Stimulated activated CD4-positive, alpha-beta T cell treated with anti-CD3 and anti-CD28 coated beads, TNF-alpha, amount 100 ng/mL, for 4 hours (primary cell): Measurements from ENCODE around the gene XAF1.
"Not testable (repeated sequence)": the region's sequence is repeated elsewhere in the genome, so short reads cannot be mapped to it uniquely, and the experiment has no call there.

Experiments used
- DNase-seq, 3 experiments: peaks; one replicate each; pipeline ENCODE4 v3.0.0-alpha.2; 2020; ENCODE audit warnings: low read depth in 3 of 3

The XAF1 gene, protein sequence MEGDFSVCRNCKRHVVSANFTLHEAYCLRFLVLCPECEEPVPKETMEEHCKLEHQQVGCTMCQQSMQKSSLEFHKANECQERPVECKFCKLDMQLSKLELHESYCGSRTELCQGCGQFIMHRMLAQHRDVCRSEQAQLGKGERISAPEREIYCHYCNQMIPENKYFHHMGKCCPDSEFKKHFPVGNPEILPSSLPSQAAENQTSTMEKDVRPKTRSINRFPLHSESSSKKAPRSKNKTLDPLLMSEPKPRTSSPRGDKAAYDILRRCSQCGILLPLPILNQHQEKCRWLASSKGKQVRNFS

GRCh38 chr17:6755731-6756184, at the start of gene XAF1:
Gene XAF1, plus strand, starts transcription at chr17:6756046. Its CDS starts 33 bp downstream, at chr17:6756079.
- peak in 2 of 3 experiments; percentile 41 to 56 for DNase-seq

GRCh38 chr17:6706499-6706898, 49.3 kb upstream of the XAF1 start:
- no peak for DNase-seq

DNA sequence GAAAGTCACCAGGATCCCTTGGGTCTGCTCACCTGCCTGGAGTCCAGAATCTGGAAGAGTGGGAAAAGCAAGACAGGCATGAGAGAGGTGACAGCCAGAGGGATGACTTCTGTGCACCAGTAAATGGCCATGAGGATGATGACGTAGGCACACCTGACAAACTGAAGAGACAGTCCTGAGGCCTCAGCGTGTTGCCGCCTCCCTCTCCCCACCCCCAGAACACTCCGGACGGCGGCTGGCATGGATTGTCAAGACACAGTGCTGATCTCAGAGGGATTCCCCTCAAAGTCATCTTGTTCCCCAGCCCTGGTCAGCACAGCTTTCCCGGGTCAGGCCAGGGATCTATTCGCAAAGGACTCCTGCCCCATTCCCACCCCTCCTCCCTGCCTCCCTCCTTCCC, 48.9 kb upstream of the XAF1 start:
- no peak for DNase-seq

GRCh38 chr17:6708357-6708961, 47.4 kb upstream of the XAF1 start:
- DNase-seq: no peak

GRCh38 chr17:6710317-6710716, 45.5 kb upstream of the XAF1 start:
- DNase-seq: no peak

GRCh38 chr17:6711081-6711674, 44.7 kb upstream of the XAF1 start:
- DNase-seq: no peak

DNA sequence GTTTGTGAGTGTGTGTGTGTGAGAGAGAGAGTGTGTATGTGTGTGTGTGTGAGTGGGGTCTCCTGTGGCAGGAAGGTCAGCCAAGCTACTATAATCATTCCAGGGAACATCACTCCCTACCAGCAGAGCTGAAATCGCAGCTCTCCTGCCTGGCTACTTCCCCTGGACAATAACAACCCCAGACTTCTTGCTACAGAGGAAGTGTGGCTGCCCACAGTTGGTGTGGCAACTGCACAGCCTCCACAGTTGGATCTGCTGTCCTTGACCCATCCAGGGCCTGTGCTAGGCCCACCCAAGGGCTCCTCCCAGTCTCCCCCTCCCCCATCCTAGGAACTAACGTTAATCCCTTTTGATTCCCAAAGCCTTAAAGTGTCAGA, 44.2 kb upstream of the XAF1 start:
- no peak for DNase-seq

DNA sequence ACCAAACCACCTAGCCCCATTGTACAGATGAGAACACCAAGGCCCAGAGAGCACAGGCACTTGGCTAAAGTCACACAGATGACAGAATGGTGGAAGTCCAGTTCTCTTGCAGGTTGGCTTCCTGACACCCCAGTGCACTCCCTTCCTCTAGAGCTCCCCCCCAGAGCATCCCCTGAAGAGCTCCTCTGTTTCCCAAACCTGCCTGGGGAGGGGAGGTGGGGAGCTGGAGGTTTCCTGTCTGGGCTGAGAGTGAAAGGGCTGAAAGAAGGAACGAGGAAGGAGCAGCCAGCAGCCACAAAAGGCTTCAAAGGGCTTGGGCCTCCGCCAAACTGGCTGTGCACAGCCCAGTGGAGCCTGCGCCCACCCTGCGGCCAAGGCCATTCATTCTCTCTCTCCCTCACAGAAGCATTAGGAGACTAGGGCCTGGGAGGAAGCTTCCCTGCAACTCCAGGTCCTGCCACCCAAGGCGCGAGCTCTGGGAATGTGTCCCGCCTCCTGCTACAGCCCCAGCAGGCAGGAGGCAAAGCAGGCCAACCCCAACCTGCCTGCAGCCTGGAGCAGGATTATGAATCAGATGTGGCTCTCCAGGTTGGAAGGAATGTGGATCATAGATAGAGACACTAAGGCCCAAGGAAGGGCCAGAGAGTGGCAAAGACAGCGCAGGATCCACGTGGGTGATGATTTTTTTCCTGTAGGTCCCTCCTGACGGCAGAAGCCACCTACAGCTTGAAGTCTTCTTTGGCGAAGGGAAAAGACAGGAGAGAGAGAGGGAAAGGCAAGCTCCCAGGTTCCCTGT, 43.6 kb upstream of the XAF1 start:
- DNase-seq: no peak

GRCh38 chr17:6712854-6713129, 43.1 kb upstream of the XAF1 start:
- no peak for DNase-seq

DNA sequence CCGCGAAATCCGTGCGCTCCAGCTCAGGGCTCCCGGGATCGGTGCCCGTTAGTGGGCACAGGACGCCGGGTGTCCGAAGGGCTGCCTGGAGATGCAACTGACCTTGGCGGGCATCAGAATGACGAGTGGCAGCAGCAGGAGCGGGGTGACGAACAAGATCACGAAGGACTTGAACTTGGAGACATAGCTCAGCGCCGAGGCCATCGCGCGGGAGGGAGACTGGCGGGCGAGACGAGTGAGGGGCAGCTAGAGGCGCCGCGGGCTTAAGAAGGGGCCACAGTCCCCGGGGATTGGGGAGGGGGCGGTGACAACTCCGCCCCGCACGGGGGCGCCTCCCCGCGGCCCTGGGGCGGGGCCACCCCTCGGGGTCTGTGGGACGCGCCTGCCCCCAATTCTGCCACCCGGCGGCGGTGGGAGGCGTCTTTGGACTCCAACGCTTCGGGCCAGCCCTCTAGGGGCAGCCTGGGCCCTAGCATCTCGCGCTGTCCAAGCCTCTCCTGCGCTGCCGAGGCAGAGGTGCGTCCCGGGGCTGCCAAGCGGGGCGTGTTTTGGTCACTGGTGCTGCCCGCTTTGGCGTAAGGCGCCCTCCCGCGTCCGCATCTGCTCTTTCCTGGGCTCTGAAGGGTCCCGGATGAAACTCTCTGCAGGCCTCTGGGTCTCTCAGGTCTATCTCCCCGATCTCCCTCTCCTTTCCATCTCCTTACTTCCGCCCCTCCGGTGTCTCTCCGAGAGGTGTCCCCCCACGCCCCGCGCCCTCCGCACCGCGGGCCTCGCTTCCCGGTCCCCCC, 42.5 kb upstream of the XAF1 start, which contains the start of gene SLC13A5:
SLC13A5 (minus strand) TSS at position 240 of the 788 bp plus-strand sequence; CDS start at position 204, 36 bp downstream.
- no peak for DNase-seq

DNA sequence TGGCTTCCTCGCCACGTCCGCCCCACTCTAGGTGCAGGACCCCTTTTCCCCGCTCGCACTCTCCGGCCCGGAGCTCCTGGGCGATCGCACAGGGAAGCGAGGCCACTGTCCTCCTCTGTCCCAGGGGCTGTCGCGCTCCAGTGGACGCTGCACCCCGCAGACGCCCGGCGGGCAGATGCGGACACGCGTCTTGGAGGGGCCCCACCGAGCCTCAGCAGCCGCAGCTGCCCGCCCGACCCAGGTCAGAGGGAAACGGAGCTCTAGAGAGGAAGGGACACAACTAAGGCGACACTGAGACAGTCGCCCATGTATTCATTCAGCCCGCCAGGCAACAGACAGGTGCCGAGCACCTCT, 42.0 kb upstream of the XAF1 start:
- no peak for DNase-seq

DNA sequence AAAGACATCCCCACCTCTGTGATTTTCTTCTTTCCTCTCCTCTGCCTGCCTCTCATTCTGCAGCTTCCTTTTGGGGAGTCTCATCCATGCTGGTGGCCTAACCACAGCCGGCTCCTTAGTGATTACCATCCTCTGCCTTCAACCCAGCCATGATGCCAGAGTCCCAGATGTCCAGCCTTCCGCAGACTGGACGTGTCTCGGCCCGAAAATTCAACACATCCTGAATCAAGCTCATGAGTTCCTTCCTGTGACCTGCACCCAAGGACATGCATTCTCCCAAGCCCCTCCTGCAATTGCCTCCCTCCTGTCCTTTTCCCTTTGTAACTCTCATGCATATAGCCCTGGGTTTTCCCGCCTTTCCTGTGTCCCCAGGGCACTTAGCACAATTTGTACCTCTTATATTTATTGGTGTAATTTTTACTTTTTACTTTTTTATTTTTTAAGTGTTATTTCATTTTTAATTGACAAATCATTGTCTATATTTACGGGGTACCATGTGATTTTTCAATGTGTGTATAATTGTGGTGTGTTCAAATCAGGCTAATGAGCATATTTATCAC, 41.5 kb upstream of the XAF1 start:
- DNase-seq: no peak

GRCh38 chr17:6716736-6717135, 39.1 kb upstream of the XAF1 start:
- no peak for DNase-seq

DNA sequence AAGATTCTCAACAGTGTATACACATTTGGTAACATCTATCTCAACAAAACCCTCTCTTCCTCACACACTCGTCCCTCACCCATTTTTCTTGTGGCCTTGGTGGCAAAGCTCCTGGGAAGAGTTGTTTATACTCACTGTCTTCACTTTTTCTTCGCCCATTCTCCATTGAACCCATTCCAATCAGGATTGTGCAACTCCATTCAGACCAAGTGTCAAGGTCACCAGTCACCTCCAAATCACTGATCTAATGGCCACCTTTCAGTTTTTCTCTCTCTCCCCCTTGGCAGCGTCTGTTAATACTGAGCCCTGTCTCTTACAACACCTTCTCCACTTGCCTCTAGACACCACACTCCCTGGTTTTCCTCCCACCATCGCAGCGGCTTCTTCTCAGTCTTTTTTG, 34.1 kb upstream of the XAF1 start:
- no peak for DNase-seq

DNA sequence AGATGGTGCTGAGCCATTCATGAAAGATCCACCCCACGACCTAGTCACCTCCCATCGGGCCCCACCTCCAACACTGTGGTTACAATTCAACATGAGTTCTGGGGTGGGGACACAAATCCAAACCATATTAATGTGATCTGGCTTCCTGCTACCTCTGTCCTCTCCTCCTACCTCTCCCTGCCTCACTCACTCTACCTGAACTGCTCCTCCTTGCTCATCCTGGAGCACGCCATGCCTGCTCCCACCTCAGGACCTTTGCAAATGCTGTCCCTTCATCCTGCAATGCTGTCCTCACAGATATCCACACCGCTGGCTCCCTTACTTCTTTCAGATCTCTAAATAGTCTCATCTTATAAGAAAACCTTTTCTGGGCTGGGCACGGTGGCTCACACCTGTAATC, 31.8 kb upstream of the XAF1 start:
- DNase-seq: no peak

DNA sequence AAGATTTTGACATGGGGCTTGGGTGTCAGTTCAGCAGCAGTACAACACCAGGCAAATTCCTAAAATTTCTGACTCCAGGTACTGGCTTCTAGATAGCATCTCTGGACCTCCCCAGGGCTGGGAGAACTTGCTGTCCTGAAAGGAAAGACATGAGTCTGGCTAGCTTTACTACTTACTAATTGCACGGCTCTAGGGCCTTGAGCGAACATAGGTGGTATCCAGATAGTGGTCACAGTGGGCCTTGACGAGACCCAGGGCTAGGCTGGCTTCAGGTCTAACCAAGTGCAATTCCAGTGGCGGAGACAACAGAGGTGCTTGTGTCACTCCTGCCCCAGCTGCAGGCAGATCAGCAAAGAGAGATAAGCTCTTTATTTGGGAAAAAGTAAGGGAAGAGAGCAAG, 26.3 kb upstream of the XAF1 start:
- no peak for DNase-seq

- DNase-seq: not testable (repeated sequence)
Measured at GRCh38 chr17:6746665-6747064, 9.2 kb upstream of the XAF1 start.

GRCh38 chr17:6748617-6749016, 7.2 kb upstream of the XAF1 start:
- no peak for DNase-seq

- no peak for DNase-seq
Measured at GRCh38 chr17:6749519-6749918, 6.3 kb upstream of the XAF1 start.

GRCh38 chr17:6752068-6752909, 3.6 kb upstream of the XAF1 start:
- no peak for DNase-seq
